Activated gamma-delta T cell (primary cell): ENCODE data around the gene GMDS.

Source experiments
- DNase-seq: peaks from one replicate; lab custom pipeline; 2025; lab: John Stamatoyannopoulos, UW

Gene GMDS

DNA sequence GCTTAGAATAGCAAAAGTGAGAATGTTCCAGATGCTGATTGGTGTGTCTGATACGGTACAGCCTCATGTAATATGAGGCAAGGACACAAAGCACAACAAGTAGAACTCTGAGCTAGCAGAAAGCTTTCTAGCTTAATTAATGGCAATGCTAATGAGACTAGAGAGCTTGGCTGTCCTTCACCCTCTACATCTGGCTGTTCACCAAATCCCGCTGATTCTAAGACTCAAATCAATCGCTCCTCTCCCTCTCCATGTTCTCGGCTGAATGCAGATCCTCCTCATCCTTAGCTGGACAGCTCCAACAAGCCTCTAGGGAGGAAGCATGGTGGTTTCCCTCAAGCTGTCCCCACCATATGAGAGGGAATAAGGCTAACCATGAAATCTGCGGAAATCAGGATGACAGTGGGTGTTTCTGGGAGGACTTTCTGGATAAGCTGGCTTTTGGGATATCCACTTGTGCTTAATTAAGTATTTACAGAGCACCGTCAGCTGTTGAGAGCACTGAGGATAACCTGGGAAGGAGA, 506.8 kb downstream of the GMDS start:
- no peak for DNase-seq

DNA sequence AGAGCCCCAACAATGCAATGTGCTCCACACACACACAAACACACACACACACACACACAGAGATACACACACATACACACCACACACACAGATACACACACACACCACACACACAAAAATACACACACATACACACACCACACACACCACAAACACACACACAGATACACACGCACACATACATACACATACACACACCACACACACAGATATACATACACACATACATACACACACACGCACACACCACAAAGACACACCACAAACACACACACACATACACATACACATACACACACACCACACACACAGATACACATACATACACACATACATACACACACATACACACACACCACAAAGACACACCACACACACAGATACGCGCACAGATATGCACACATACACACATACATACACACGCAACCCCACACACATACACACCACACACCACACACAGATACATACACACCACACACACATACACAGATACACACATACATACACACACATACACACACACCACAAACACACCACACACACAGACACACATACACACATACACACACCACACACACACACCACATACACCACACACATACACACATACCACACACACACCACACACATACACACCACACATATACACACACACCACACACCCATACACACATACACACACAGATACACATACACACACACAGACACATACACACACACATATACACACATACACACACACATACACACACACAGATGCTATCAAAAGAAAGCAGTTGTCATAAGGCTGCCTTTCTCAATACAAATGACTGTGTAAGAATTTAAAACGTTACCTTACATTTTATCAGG, 507.7 kb downstream of the GMDS start:
- no peak for DNase-seq

DNA sequence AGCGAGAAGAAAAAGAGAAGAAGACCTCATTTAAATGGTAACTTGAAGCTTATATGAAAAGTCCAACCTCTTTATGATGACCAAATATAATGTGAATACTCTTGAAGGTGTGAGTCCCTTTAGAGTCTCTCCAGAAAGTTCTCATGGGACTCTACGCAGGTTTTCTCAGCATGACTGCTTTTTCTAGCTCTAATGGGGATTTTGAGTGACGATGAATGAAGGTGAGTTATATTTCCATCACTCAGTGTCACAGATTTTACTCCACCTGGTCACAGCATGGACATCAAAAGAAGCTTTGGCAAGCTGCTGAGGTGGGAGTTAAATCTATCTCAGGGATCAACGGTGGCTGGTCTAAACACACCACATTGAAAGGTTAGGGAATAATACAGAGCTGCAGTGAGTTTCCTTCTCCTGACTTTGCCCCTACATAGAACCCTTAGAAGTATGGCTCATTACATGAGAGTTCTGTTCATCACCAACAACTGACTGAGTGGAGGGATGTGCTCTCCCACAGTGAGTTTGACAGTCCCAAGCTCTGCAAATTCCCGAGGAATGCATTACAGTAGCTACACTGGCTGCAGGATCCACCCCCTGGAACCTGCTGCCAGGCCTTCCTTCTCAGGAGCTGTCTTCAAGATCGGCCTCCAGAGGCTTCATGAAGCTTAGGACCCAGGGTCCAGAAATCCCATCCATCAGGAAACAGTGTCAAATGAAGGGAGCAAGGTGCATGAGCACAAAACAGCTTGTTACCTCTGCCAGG, 508.9 kb downstream of the GMDS start:
- no peak for DNase-seq

DNA sequence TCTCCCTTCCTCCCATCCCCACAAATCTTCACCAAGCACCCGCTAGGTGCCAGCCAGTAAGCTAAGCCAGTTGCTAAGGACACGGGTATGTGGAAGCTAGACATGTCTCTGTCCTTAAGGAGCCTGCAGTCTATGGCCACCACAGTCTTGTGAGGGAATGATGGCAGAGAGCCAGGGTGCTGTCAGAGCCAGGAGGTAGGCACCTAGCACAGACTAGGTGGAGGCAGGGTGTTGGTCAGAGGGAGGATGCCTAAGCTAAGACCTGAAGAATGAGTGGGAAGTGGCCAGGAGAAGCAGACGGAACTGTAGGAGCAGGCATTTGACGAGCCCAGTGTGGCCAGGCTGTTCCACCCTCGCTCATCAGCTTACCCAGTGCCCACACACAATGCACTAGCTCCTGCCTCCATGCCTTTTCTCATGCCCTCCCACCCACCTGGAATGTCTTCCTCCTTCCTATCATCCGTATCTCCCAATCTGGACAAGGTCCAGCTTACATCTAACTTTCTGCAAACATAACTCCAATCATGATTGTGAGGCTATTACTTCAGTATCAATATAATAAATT, 510.1 kb downstream of the GMDS start:
- DNase-seq, result no peak

DNA sequence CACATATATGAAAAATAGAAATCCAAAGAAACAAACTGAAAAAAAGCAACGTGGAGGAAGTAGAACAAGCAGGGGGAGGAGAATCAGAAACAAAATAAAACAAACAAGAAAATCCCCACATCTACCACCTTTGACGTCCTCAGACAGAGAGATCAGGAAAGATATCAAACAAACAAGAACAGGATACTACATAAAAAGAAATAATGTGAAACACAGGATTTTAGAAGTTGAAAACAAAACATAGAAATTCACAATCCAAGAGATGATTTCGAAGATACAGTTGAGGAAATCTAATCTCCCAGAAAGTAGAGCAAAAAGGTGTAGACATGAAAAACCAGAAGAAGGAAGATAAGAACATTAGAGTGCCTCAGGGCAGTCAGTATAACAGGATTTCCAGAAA, 514.5 kb downstream of the GMDS start:
- no peak for DNase-seq

DNA sequence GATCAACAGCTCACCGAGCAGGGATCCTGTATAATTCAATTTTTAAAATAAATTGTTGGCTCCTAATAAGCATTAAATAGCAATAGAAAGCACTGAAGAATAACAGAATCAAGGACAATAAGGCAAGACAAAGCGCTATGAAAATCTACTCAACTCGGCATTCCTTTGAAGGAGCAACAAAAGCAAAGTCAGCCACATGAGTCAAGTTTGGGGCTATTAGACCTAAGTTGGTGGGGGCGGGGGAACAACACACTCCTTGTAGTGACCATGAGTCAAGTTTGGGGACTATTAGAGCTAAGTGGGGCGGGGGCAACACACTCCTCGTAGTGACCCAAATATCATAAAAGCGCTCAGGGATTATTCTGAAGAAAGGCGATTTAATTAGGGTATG, 515.7 kb downstream of the GMDS start:
- DNase-seq, result no peak

DNA sequence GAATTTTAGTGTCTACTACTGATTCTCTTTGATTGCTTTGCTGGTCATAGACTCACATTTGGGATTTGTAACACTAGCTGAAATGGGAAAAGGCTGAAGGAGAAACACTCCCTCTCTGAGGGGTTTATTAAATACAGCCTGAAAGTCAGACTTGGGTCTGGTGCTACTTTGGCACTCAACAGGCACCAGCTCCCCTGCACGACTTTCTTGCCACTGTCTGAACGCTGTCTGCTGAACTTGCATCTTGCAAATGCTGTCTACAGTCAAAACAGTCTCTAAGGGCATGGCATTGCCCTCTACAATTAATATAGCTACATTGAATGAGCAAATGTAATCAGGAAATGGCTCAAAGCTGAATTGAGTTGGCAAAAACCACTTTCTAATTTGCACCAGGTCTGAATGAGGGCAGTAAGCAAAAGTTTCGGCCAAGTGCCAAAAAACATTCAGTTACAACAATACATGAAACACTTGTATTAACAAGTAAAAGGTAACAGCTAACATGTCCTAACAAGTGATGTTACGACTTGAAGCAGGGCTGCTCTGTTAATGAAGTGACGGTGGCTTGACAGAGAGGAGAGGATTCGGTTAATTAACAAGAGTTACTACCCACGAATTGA, 516.2 kb downstream of the GMDS start:
- DNase-seq, result no peak

DNA sequence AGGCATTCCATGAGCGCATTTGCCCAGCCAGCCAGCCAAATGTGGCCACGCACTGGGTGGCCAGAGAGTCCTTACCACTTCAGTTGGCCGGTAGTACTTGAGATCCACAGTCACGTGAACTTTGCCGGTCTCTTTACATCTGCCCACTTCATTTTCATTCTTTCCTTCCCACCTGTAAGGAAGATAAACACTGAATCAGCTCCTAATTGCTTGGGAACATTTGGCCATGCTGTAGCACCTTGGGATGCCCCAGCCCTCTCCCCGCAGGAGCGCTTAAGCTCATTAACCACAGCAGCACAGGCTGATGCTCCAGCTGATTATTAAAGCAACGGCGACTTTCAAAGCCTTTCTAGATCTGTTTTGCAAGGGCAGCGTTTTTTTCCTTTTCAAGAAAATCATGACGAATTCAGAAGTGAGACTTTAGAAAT, 519.0 kb downstream of the GMDS start:
- no peak for DNase-seq

DNA sequence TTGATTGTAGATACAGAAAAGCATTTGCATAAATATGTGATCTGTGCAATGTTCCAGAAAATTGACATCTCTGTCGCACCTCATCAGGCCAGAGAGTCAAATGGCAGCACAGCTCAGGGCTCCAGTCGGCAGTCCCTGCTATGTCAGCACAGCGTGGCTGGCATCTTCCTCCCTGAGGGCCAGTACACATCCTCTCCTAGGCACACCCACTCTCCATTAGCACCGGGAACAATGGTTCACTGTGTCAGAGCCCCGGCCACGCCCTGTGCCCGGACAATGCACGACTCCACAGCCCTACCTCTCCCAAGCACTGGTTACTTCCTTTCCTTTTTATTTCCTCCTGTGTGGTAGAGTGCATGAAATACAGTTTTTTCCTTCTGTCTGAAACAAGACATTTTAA, 520.8 kb downstream of the GMDS start:
- no peak for DNase-seq

DNA sequence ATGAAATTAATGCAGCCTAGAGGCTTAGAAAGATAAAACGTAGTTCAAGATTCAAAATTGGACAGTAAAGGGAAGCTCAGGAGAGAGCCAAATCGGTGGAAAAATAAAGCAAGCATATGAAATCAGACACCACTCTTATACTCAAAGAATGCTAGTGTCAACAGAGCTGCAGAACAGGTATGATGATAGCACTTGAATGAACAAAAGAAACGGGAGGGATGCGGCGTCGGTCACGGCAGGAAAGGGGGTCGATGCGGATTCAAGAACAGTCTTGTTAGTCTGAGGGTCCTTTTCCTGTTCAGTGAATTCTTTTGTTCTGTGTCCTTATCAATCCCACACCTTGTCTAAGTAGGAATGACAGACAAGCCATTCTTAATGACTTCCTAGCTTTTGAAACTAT, 521.3 kb downstream of the GMDS start:
- no peak for DNase-seq

DNA sequence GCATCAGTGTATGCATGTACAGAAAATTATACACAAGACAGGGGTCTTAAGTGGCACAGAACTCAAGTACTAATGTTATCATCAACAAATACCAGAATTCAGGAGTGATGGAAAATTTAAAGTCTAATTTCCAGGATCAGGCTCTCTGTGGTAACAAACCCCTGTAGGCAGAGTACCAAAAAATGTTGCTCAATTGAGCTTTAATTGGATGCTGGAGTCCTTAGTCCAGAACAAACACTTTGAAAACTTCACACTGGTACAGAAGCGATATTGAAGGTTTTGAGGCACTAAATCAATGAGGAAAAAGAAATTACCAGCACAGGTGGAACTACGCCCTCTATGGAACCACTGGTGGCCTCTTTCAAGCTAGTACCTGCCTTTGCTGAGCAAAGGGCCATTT, 522.6 kb downstream of the GMDS start:
- DNase-seq, result no peak

DNA sequence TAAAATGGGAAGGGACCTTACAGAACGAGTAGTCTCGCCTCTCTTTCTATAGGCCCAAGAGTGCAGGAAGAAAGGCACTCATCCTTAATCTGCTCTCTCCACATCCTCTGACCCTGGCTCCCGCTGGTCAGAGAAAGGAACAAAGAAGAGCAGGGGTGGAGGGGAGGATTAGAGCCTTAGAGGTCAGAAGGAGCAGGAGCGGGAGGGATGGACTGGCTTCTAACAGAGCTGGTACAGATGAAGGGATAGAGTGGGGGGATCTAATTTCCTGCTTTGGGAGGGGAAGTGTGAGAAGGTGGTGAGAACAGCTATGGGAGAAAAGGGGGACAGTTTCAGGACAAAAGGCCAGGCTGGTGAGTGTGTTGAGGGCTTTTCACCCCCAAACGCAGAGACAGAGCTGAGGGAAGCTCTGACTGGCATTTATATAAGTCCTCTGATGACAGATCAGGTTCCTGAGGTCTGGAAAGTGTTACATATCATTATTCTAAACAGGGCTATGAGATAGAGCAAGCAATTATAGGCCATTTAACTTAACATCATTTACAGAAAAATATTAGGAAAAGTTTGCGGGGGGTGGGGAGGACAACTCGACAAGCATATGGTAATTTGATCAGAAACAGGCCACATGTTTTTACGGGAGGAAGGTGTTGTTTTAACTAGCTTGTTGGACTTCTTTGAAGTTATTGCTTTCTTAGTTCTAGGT, 524.6 kb downstream of the GMDS start:
- DNase-seq, result no peak

DNA sequence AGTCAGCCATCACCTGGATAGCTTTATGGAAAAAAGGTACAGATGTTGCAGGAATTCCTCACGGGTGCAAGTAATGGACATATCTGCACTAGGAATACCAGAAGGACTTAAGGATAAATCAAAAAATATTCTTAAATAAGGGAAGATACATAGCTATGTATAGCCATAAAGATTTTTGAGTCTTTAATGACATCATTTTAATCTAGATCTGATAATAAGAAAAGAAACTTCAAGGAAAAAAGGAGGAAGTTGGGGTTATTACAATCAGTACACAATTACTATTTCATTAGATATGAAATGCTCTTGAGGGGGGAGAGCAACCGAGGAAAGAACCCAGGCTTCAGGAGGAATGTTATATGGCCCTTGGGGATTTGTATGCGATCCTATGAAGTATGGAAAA, 525.5 kb downstream of the GMDS start:
- no peak for DNase-seq

DNA sequence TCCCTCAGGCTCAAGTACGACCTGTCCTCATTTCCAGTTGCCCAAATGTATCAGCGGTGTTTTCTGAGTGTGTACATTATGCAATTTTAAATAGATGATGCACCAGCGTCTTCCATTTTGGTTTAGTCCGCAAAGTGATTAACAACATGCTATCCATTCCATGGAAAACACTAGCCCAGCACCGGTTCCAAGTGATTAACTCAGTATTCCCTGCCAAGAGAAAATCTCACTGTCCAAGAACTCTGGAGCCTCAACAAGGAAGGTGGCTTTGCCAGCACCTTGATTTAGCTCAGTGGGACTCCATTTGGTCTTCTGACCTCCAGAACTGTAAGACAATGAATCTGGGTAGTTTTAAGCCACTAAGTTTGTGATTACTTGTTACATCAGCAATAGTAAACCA, 528.5 kb downstream of the GMDS start:
- no peak for DNase-seq

DNA sequence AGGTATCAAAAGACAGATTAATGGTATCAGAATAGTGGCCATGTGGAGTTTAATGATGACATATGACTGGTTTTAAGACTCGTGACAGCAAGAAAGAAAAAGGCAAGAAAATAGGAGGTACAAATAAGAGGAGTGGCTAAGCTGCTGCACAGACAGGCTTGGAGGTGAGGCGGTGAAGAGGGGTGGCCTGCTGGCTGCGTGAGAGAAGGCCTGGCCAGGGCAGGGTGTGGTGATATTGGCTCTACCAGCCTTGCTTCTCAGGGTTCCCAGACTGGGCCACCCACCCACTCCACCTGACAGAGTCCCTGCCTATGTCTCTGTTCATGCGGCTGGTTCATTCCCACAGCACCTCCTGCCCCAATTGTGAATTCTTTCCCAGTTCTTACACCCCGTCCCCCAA, 529.0 kb downstream of the GMDS start:
- DNase-seq, result no peak

DNA sequence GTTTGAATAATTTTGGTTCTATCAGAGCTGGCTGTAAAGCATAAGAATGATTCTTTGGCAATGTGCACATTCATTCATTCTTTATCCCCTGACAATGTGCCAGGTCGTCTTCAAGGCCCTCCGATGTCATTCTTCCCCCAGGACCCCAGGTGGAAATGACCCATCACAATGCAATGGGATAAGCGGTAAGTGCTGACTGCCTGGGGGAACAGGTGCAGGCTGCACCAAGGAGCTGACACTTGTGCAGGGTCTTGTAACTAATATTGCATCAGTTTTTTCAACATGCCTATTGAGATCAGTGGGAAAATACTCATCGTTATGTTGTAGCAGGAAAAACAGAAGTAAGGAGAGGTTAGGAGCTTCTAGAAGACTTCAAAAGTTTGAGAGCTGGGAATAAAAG, 530.1 kb downstream of the GMDS start:
- no peak for DNase-seq

DNA sequence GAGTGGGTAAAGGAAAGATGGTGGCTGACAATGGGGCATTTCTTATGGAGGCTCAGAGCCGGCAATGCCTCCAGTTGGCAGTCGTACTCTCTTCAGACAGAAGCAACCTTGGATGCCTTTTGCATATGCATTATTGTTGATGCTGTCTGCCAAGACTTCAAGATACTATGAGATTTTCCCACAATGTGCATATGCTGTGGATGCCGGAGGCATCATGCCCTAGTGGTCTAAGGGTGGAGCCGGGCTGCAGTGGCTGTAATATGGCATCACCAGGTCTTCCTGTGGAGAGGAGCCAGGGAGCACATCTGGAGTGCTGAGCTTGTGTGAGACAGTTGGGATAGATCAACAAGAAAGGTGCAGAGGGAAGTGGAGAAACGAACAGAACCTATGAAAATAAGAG, 530.8 kb downstream of the GMDS start:
- DNase-seq, result no peak

DNA sequence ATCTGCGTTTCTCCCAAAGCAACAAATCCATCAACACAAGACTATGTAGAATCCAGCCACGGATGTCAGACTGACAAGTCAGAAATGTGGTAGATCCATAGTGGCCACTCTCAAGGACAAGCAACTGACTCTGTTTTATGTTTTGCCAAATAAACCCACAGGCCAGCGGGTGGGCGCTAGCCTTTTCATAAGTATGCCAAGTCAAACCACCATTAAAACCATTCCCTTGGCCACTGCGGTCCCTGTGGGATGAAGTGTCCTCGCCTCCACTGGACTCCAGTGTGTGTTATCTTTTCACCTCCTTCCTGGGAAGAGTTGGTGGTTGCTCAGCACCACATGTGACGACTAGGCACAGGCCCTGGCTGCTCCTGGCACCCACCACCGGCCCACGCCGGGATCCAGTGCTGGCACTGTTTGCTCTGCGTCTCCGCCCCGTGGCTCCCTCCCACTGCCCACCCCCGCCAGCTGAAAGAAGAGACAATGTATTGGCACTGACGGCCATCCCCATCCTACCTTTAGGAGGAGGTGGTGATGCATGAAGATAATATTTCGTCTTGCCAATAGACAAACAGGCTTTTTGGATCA, 532.3 kb downstream of the GMDS start:
- DNase-seq, result no peak

DNA sequence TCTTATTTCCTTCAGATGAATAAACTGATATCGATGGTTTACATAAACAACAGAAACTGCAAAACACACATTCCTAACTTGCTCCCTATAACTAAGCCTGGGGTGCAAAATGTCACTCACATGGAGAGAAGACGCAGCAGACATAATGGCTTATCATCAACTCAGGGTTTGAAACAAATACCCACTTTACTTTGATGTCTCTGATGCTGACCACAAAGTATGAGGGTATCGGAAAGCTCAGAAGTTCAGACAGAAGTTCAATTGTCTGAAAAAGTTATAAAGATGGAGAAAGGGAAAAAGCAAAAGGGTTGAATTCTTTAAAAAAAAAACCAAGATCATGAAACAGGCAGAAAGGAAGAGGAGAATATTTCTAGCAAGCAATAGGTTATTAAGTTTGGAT, 533.0 kb downstream of the GMDS start:
- DNase-seq, result no peak

DNA sequence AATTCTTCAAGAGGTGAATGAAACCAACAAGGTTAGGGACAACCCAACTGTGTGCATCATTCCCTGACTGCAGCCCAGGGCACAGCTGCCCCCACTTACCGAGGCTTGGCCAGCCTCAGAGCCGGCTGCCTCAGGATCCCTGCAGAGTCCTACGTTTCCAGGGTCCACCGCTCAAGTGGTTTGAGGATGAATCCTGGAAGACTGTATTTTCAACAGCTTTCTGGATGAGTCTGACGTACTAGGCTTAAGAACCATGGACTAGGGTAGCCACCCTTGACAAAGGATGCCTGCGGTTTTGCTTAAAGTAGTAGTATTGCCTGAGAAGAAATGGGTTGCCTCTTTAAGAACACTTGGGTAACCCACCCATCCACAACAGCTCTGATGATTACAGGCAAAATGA, 534.3 kb downstream of the GMDS start:
- no peak for DNase-seq

DNA sequence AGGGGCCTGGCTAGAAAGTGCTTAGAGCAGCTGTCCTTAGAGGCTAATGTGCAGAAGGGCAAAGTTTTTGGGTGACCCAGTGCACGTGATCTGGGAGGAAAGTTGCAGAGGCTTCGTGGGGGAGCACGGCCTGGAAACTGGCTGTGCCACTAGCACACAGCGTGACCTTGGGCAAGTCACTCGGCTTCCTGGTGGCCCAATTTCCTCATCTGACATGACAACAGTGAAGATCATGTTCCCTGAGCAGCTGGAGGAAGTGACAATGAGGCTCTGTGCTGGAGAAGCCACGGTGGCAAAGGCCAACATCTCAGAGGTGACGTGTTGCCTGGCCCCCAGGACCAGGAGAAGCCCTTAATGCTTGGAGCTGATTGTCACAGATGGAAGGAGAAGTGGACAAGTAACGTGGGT, 536.2 kb downstream of the GMDS start:
- no peak for DNase-seq
